Endodermal cell (in vitro differentiated cells): ENCODE measurements around the gene TUBB. TPM values are rescaled to one million over a fixed set of nuclear protein-coding genes. Genes with fewer than 3 reads are reported as not detected.

Experiments used
- DNase-seq: peaks from one replicate; pipeline ENCODE4 v3.0.0-alpha.2; 2017
- H3K27ac ChIP-seq: 2 replicates; pipeline ENCODE4 v1.5.1; 2013; ENCODE audit warnings: mild to moderate bottlenecking, low read depth, low read length, moderate library complexity
- H3K27me3 ChIP-seq: 2 replicates; pipeline ENCODE4 v1.6.1; 2013; ENCODE audit warnings: mild to moderate bottlenecking, low read length, moderate library complexity; ENCODE audit not compliant: insufficient read depth, control insufficient read depth, poor library complexity, severe bottlenecking
- H3K36me3 ChIP-seq: 2 replicates; pipeline ENCODE4 v1.7.0; 2013; ENCODE audit warnings: mild to moderate bottlenecking, low read length, moderate library complexity; ENCODE audit not compliant: control insufficient read depth, insufficient read depth
- H3K4me1 ChIP-seq: one replicate; pipeline ENCODE4 v1.7.0; 2013; ENCODE audit warnings: low read length; ENCODE audit not compliant: control insufficient read depth, insufficient read depth
- H3K4me3 ChIP-seq: 2 replicates; pipeline ENCODE4 v1.5.1; 2013; ENCODE audit warnings: mild to moderate bottlenecking, low read length, moderate library complexity
- H3K9ac ChIP-seq: 2 replicates; pipeline ENCODE4 v1.6.1; 2013; ENCODE audit warnings: mild to moderate bottlenecking, low read length, moderate library complexity; ENCODE audit not compliant: poor library complexity, severe bottlenecking; ENCODE audit errors: extremely low read depth
- H3K9me3 ChIP-seq: 2 replicates; pipeline ENCODE4 v1.6.1; 2013; ENCODE audit warnings: mild to moderate bottlenecking, low read length, moderate library complexity; ENCODE audit not compliant: control insufficient read depth
- H3K27ac Mint-ChIP-seq: 2 replicates; pipeline ENCODE4 v1.8.0; 2020; ENCODE audit warnings: mixed read lengths
- H3K27me3 Mint-ChIP-seq: 2 replicates; pipeline ENCODE4 v1.8.0; 2021; ENCODE audit warnings: mild to moderate bottlenecking, mixed read lengths; ENCODE audit not compliant: insufficient read depth
- H3K36me3 Mint-ChIP-seq: 2 replicates; pipeline ENCODE4 v1.8.0; 2020; ENCODE audit warnings: low read depth, mixed read lengths
- H3K4me1 Mint-ChIP-seq: 2 replicates; pipeline ENCODE4 v1.8.0; 2020; ENCODE audit warnings: mixed read lengths
- H3K4me3 Mint-ChIP-seq: 2 replicates; pipeline ENCODE4 v1.8.0; 2020; ENCODE audit warnings: mild to moderate bottlenecking, moderate library complexity, mixed read lengths
- H3K9me3 Mint-ChIP-seq: 2 replicates; pipeline ENCODE4 v1.8.0; 2020; ENCODE audit warnings: mild to moderate bottlenecking, mixed read lengths
- WGBS, 2 experiments: methylation state at CpG; one replicate each; pipeline versions ENCODE4 v1.1.5 to v1.1.7; 2013; ENCODE audit warnings: missing lambda C conversion rate in 2 of 2, mixed read lengths in 1 of 2; ENCODE audit not compliant: insufficient coverage in 1 of 2, insufficient read length in 1 of 2; 5-methylcytosine and 5-hydroxymethylcytosine counted together
- total RNA-seq, 2 donors: library from RNA; stranded (reverse); fragmentation: NEBNext Ultra II Directional in 1 of 2; extraction: Animal tissue kit (Norgen Biotek cat#: 25700) in 1 of 2; gene quantifications; 2 replicates in 1 of 2; 3 replicates in 1 of 2; pipeline ENCODE4 v1.2.1, GENCODE V29; 2021
- TF ChIP-seq, protein P1 (sequence below): fragments of 200-600 bp; sonication (generic); conservative IDR thresholded peaks from 2 replicates; pipeline ENCODE4 v1.5.0; 2021; ENCODE audit warnings: antibody characterized with exemption, mild to moderate bottlenecking

TUBB gene
- total RNA-seq, 2 donors from 2014 or later: 1,504 to 1,815 TPM

DNA sequence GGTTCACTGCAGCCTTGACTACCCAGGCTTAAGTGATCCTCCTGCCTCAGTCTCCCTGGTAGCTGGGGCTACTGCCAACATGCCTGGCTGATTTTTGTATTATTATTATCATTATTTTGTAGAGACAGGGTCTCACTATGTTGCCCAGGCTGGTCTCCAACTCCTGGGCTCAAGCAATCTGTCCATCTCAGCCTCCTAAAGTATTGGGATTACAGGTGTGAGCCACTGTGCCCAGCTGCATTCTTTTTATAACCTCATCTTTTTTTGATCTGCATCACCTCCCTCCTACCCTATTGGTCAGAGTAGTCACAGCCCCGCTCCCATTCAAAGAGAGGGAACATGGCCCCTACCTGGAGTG, 47.8 kb downstream of the TUBB start:
- TF ChIP-seq, protein P1, sequence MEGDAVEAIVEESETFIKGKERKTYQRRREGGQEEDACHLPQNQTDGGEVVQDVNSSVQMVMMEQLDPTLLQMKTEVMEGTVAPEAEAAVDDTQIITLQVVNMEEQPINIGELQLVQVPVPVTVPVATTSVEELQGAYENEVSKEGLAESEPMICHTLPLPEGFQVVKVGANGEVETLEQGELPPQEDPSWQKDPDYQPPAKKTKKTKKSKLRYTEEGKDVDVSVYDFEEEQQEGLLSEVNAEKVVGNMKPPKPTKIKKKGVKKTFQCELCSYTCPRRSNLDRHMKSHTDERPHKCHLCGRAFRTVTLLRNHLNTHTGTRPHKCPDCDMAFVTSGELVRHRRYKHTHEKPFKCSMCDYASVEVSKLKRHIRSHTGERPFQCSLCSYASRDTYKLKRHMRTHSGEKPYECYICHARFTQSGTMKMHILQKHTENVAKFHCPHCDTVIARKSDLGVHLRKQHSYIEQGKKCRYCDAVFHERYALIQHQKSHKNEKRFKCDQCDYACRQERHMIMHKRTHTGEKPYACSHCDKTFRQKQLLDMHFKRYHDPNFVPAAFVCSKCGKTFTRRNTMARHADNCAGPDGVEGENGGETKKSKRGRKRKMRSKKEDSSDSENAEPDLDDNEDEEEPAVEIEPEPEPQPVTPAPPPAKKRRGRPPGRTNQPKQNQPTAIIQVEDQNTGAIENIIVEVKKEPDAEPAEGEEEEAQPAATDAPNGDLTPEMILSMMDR: no peak
- DNase-seq: no peak
- Histone ChIP-seq H3K27me3 (no peaks in the 10 kb centered on the region), H3K9me3 (no peaks in the 10 kb centered on the region), H3K4me1 (peaks cover 13% of the 10 kb centered on the region), H3K36me3 (no peaks in the 10 kb centered on the region), H3K9ac (no peak overlapping the region), H3K4me3 (no peak overlapping the region), H3K27ac (no peak overlapping the region)
- H3K4me3 Mint-ChIP-seq: no peak overlapping the region
- H3K9me3 Mint-ChIP-seq: peaks cover 2% of the 10 kb centered on the region
- H3K4me1 Mint-ChIP-seq: peaks cover 52% of the 10 kb centered on the region
- H3K27me3 Mint-ChIP-seq: no peaks in the 10 kb centered on the region
- no peak overlapping the region for H3K27ac Mint-ChIP-seq
- WGBS, 2 experiments: 96% methylated on average over 1 of the region's 1 CpG; no CpG with 5 or more reads in 1 of the 2 experiments
- H3K36me3 Mint-ChIP-seq: no peaks in the 10 kb centered on the region

DNA sequence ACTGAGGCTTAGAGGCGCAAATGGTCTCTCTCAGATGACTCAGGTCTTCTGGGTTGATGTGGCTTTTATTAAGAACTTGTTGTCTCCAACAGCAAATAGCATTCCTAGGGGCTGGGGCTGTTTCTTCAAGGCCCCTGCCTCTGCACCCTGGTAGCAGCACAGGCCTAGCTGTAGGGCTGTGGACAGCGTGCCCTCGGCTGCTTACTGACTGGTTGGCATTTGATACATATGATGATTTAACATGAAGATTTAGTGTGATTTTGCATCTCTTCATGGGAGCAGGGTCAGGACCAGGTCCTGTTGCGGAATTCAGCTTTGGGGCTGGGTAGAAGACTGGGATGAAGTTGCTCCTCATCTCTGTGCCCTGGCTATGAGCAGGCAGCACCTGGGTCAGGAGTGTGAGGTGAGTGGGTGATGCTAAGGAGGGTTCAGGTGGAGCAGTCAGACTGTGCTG, 48.5 kb downstream of the TUBB start:
- H3K27me3 Mint-ChIP-seq: no peaks in the 10 kb centered on the region
- 98 to 100% methylated on average over 2 to 4 of the region's 4 CpGs for WGBS, 2 experiments
- no peaks in the 10 kb centered on the region for H3K9me3 ChIP-seq
- H3K36me3 Mint-ChIP-seq: no peaks in the 10 kb centered on the region
- DNase-seq: no peak
- H3K4me1 Mint-ChIP-seq: peaks cover 45% of the 10 kb centered on the region
- no peak overlapping the region for H3K27ac ChIP-seq
- no peaks in the 10 kb centered on the region for H3K27me3 ChIP-seq
- H3K27ac Mint-ChIP-seq: peak overlapping the region; percentile 96
- TF ChIP-seq, protein P1: no peak
- no peak overlapping the region for H3K4me3 Mint-ChIP-seq
- no peaks in the 10 kb centered on the region for H3K36me3 ChIP-seq
- H3K9me3 Mint-ChIP-seq: peaks cover 2% of the 10 kb centered on the region
- peaks cover 11% of the 10 kb centered on the region for H3K4me1 ChIP-seq
- H3K9ac ChIP-seq: no peak overlapping the region
- H3K4me3 ChIP-seq: no peak overlapping the region

DNA sequence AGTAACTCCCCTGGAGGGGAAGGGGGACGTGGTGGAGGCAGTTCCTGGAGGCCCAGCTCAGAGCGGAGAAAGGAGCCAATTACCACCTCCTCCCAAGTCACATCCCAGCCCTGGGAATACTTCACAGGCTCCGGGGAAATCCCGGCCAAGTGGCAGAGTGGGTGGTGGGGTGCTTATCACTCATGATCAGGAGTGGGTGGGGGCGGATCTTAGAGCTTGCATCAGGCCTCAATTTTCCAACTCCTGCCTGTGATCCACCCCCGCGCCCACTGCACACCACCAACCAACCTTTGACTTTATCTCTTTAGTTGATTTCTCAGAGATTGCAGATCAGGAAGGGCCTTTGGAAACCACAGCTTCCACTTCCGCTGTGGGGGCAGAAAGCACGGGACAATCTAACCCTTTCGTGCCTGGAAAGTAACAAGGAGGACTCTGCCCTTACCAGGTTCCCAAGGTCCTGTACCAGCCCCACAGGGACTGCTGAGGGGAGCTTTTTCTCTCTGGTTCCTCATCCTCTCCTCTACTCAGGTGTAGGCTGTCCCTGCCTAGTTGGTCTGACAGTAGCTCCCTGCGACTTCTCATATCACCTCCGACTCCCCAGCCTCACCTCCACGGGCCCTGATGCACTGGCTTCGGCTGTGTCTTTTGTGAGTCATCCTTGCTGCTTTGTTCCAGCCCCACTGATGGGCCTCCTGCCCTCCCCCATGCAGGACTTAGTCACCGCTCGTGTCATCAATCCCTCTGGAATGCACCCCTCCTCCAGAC, 49.1 kb downstream of the TUBB start:
- 23 to 56% methylated on average over 7 to 15 of the region's 16 CpGs for WGBS, 2 experiments
- Histone ChIP-seq H3K9ac (peak overlapping the region; percentile 50), H3K4me3 (no peak overlapping the region), H3K27me3 (no peaks in the 10 kb centered on the region), H3K36me3 (no peaks in the 10 kb centered on the region), H3K4me1 (peaks cover 10% of the 10 kb centered on the region), H3K27ac (peak overlapping the region; percentile 71), H3K9me3 (no peaks in the 10 kb centered on the region)
- Mint-ChIP-seq H3K9me3 (peaks cover 2% of the 10 kb centered on the region), H3K4me1 (peaks cover 43% of the 10 kb centered on the region), H3K36me3 (no peaks in the 10 kb centered on the region), H3K4me3 (peak overlapping the region; percentile 25), H3K27ac (peak overlapping the region; percentile 96), H3K27me3 (no peaks in the 10 kb centered on the region)
- TF ChIP-seq, protein P1: no peak
- peak; percentile 92 for DNase-seq
